ENCODE measurements around the gene KLF15. TPM values are rescaled to one million over a fixed set of nuclear protein-coding genes. Genes with fewer than 3 reads are reported as not detected.

The KLF15 gene
- total and polyA plus RNA-seq, 2 of the 4 experiments (the other 2 are of a cell fraction) = 0.18 to 0.24 TPM

DNA sequence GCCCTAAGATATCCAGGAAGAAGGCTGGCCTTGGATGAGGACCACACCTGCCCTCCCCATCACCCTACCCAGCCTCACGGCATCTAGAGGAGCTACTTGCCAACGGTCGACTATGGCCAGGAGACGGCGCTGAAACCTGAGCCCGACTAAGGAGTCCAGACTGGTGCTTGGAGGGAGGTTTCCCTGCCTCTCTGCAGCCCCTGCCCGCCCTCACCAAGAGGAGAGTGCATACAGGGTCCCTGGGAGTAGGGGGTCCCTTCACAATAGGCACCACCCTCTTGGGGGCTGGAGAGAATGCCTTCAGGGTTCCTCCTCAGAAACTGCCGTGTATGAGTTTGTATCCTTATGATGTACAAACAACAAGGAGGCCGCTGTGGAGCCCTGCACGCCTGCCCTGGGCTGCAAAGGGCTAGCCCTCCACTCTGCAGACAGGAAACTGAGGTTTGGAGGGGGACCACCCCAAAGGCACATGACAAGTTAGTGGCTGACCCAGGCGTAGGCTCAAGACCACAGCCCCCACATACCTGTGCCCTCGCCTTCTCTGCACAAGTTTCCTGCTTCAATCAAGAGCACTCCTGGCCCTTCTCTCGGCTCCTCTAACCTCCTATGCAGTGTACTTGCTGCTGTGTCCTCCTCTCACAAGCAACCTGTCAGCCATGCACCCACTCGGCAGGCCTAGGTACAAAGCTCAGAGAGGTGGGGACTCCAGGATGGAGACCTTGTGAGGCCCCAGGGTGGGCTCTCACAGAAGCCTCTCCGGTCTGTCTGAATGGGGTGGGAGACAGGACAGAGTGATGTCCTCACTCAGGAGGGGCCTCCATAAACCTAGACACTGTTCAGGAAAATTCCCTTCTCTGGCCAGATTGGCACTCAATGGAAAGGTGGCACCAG lies 7.4 kb downstream of the KLF15 start:
- Histone ChIP-seq H3K4me1 (ENCODE audit: control insufficient read depth, insufficient read depth, low read length) (no peaks in the 10 kb centered on the region; the same call in 1 of the 2 replicates), H2BK5ac (ENCODE audit: low read depth, low read length, poor library complexity, severe bottlenecking) (no peak overlapping the region), H3K9me1 (ENCODE audit: insufficient read depth, low read length) (0 out of 2 replicates have a peak, but pooled peaks cover 4% of the 10 kb centered on the region), H2AFZ (replicated peaks; ENCODE audit: low read length, poor library complexity) (no peak overlapping the region), H3K27ac (ENCODE audit: insufficient read depth, low read length) (no peak overlapping the region), H3K4ac (ENCODE audit: low read depth, low read length) (no peak overlapping the region), H4K20me1 (ENCODE audit: insufficient read depth, low read length) (no peaks in the 10 kb centered on the region; the same call in 1 of the 2 replicates), H4K5ac (ENCODE audit: low read depth, low read length) (no peak overlapping the region), H3K4me3 (ENCODE audit: insufficient read depth, low read depth, low read length) (no peak overlapping the region), H2BK20ac (ENCODE audit: low read depth, low read length) (no peak overlapping the region), H4K8ac (ENCODE audit: low read depth in 2 of 2, low read length in 2 of 2) (no peak overlapping the region), H3K79me1 (ENCODE audit: low read depth in 1 of 2, low read length in 2 of 2) (no peaks in the 10 kb centered on the region), H3K14ac (replicated peaks; ENCODE audit: low read depth, low read length) (no peak overlapping the region), H2BK120ac (ENCODE audit: low read depth, low read length) (no peak overlapping the region), H3K18ac (ENCODE audit: low read depth, low read length) (no peak overlapping the region), H3K23ac (ENCODE audit: low read depth, low read length) (no peak overlapping the region), H4K91ac (ENCODE audit: insufficient read depth, low read depth, low read length) (no peak overlapping the region), H2AK5ac (ENCODE audit: low read depth, low read length) (no peak overlapping the region), H2AK9ac (replicated peaks; ENCODE audit: low read depth, low read length, poor library complexity) (no peak overlapping the region), H3K9ac (ENCODE audit: low read depth, low read length) (no peak overlapping the region), H2BK15ac (ENCODE audit: low read depth, low read length) (no peak overlapping the region), H3K27me3 (ENCODE audit: control insufficient read depth, insufficient read depth, low read length) (peaks cover 3% of the 10 kb centered on the region; the same call in 1 of the 2 replicates), H3K9me3 (ENCODE audit: control insufficient read depth, insufficient read depth, low read length) (no peaks in the 10 kb centered on the region), H3K4me2 (ENCODE audit: low read depth, low read length) (no peak overlapping the region), H3K56ac (ENCODE audit: extremely low read depth, insufficient read depth, low read length) (no peak overlapping the region), H3K36me3 (ENCODE audit: control insufficient read depth, insufficient read depth, low read length) (peaks cover 1% of the 10 kb centered on the region; the same call in 1 of the 2 replicates)
- intact Hi-C loops (cut with micrococcal nuclease) = no loop called here
- 90% methylated on average over 2 of the region's 15 CpGs; no CpG with 5 or more reads in 1 of the 2 experiments for WGBS, 2 experiments (ENCODE audit: extremely low coverage in 2 of 2, insufficient read length in 1 of 2)
- dilution Hi-C loops (cut with HindIII; ENCODE audit: low sequenced_read_pairs, unreplicated experiment) = no loop called here
- TF ChIP-seq RFX5 (IDR thresholded peaks at IDR 0.05; ENCODE audit: low read depth, low read length) (no peak), BHLHE40 (IDR thresholded peaks at IDR 0.05; ENCODE audit: low read depth, low read length) (no peak), MXI1 (IDR thresholded peaks at IDR 0.05; ENCODE audit: borderline replicate concordance, low read depth, low read length) (no peak), CHD1 (IDR thresholded peaks at IDR 0.05; ENCODE audit: low read depth, low read length) (no peak), CEBPB (IDR thresholded peaks at IDR 0.05; ENCODE audit: low read depth, low read length) (no peak)
- TF ChIP-seq, protein P1, sequence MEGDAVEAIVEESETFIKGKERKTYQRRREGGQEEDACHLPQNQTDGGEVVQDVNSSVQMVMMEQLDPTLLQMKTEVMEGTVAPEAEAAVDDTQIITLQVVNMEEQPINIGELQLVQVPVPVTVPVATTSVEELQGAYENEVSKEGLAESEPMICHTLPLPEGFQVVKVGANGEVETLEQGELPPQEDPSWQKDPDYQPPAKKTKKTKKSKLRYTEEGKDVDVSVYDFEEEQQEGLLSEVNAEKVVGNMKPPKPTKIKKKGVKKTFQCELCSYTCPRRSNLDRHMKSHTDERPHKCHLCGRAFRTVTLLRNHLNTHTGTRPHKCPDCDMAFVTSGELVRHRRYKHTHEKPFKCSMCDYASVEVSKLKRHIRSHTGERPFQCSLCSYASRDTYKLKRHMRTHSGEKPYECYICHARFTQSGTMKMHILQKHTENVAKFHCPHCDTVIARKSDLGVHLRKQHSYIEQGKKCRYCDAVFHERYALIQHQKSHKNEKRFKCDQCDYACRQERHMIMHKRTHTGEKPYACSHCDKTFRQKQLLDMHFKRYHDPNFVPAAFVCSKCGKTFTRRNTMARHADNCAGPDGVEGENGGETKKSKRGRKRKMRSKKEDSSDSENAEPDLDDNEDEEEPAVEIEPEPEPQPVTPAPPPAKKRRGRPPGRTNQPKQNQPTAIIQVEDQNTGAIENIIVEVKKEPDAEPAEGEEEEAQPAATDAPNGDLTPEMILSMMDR (conservative IDR thresholded peaks at IDR 0.05; ENCODE audit: low read depth, low read length) = no peak
- POLR2A ChIA-PET (ENCODE audit: unreplicated experiment) = no interaction called here
- CTCF ChIA-PET = no interaction called here
- in situ Hi-C loops (cut with MboI; ENCODE audit: low sequenced_read_pairs) = no loop called here
- no TSS peak for BruUV-seq (replicated peaks)
- ATAC-seq (ENCODE audit: low read depth) (no peak), DNase-seq (no peak)
